Keratinocyte (primary cell): ENCODE results near the gene DHRS12. TPM values are rescaled to one million over a fixed set of nuclear protein-coding genes. Genes with fewer than 3 reads are reported as not detected.

Experiments used
- DNase-seq: peaks from one replicate; pipeline ENCODE4 v3.0.0-alpha.2; 2011; ENCODE audit warnings: low read depth, missing footprints, low spot score
- FAIRE-seq: peaks from 2 replicates; lab custom pipeline; 2011; peaks lifted over from hg19 to GRCh38; lab: Jason Lieb, UNC
- H2AFZ ChIP-seq: 2 replicates; pipeline ENCODE4 v1.6.0; 2012; ENCODE audit warnings: low read length, control low read depth, inconsistent platforms; ENCODE audit not compliant: control insufficient read depth
- H3K27ac ChIP-seq: 2 replicates; pipeline ENCODE4 v1.5.1; 2011; ENCODE audit warnings: low read length; ENCODE audit not compliant: control insufficient read depth, insufficient read depth
- H3K27me3 ChIP-seq: 3 replicates; pipeline ENCODE4 v1.6.0; 2011; ENCODE audit warnings: low read length; ENCODE audit not compliant: control insufficient read depth, insufficient read depth; ENCODE audit errors: extremely low read depth
- H3K36me3 ChIP-seq, 2 experiments: 2 replicates in 1 of 2; 3 replicates in 1 of 2; pipeline ENCODE4 v1.5.1; 2011; ENCODE audit warnings: low read length in 2 of 2, mild to moderate bottlenecking in 1 of 2; ENCODE audit not compliant: control insufficient read depth in 2 of 2, insufficient read depth in 2 of 2; ENCODE audit errors: extremely low read depth in 1 of 2
- H3K4me1 ChIP-seq: 3 replicates; pipeline ENCODE4 v1.5.1; 2011; ENCODE audit warnings: low read length; ENCODE audit not compliant: control insufficient read depth, insufficient read depth; ENCODE audit errors: extremely low read depth
- H3K4me2 ChIP-seq: 3 replicates; pipeline ENCODE4 v1.6.0; 2011; ENCODE audit warnings: low read depth, low read length; ENCODE audit not compliant: control insufficient read depth, insufficient read depth; ENCODE audit errors: extremely low read depth
- H3K4me3 ChIP-seq, 3 experiments: fragments of 200-600 bp in 1 of 3; sonication (generic) in 1 of 3; 2 replicates in 2 of 3; 3 replicates in 1 of 3; pipeline ENCODE4 v1.5.1; 2011 to 2016; ENCODE audit warnings: low read length in 3 of 3, mild to moderate bottlenecking in 3 of 3, control low read depth in 2 of 3, inconsistent platforms in 1 of 3, low read depth in 1 of 3, mixed read lengths in 1 of 3, mixed run types in 1 of 3, moderate library complexity in 1 of 3; ENCODE audit not compliant: control insufficient read depth in 2 of 3, insufficient read depth in 2 of 3; ENCODE audit errors: extremely low read depth in 1 of 3
- H3K79me2 ChIP-seq: 2 replicates; pipeline ENCODE4 v1.6.0; 2012; ENCODE audit warnings: low read length; ENCODE audit not compliant: control insufficient read depth, insufficient read depth
- H3K9ac ChIP-seq: 3 replicates; pipeline ENCODE4 v1.6.0; 2011; ENCODE audit warnings: low read length; ENCODE audit not compliant: control insufficient read depth, insufficient read depth; ENCODE audit errors: extremely low read depth
- H3K9me1 ChIP-seq: 3 replicates; pipeline ENCODE4 v1.6.0; 2011; ENCODE audit warnings: low read length; ENCODE audit not compliant: control insufficient read depth, insufficient read depth; ENCODE audit errors: extremely low read depth
- H3K9me3 ChIP-seq: 2 replicates; pipeline ENCODE4 v1.5.1; 2012; ENCODE audit warnings: low read depth, low read length; ENCODE audit not compliant: control insufficient read depth
- H4K20me1 ChIP-seq: 3 replicates; pipeline ENCODE4 v1.6.0; 2011; ENCODE audit warnings: low read length; ENCODE audit not compliant: control insufficient read depth, insufficient read depth; ENCODE audit errors: extremely low read depth
- EZH2 ChIP-seq: IDR thresholded peaks from one replicate; pipeline ENCODE4 v1.6.1; 2012; ENCODE audit warnings: inconsistent platforms, mild to moderate bottlenecking, low read length, moderate library complexity
- dilution Hi-C: fragments of 300-500 bp; cut with MboI; formaldehyde crosslinking; loops from one replicate; pipeline ENCODE4 v1.7.0; 2020; ENCODE audit warnings: low sequenced_read_pairs; ENCODE audit not compliant: extremely low pct_ligation_motif_present
- polyA plus RNA-seq, 5 experiments: library from polyadenylated mRNA; depleted of rRNA in 3 of 5; stranded (reverse) in 3 of 5; stranded (forward) in 1 of 5; unstranded in 1 of 5; fragments of >200 nt; gene quantifications; 1 replicate in 1 of 5; 2 replicates in 3 of 5; 3 replicates in 1 of 5; pipeline versions ENCODE4 v1.2.1 to v1.2.3, GENCODE V29; 2011 to 2012; ENCODE audit warnings: missing spikeins in 2 of 5, low read depth in 1 of 5, low replicate concordance in 1 of 5
- TF ChIP-seq, protein P1 (sequence below), 3 experiments: IDR thresholded peaks in 1 of 3; conservative IDR thresholded peaks in 1 of 3; optimal IDR thresholded peaks in 1 of 3; 2 replicates in 2 of 3; 3 replicates in 1 of 3; pipeline versions ENCODE3 to v1.5.1; 2011; ENCODE audit warnings: low read length in 3 of 3, mild to moderate bottlenecking in 3 of 3, moderate library complexity in 2 of 3, control low read depth in 1 of 3, inconsistent platforms in 1 of 3; ENCODE audit not compliant: insufficient read depth in 2 of 3; ENCODE audit errors: extremely low read depth in 1 of 3

Gene DHRS12
- polyA plus RNA-seq, 1 donor (not counting 4 experiments of a cell fraction or from before 2014, with no cell fraction given): 6.1 TPM

DNA sequence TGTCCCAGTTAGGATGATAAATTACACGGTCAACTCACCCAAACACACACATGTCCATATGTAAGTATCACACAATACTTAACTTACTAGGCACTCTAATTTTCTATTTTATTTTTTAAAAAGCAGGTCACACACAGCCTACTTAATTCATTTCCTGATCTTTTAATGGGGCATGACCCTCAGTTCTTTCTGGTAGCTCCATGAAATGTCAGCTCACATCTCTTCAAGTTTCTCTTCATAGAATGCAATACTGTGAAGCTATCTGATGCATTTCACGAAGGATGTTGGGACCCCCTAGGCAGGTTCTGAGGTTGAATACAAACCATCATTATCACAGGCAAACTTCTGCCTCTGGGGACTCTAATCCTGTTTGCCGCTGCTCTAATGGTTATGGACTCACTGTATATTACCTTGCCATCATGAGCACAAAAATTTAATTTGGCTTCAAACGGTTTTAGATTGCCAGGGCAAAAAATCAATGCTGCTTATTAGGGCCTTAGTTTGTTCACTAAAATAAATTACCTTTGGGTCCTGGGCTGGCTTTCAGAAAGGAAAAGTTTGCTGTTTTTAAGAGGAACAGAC lies 16.1 kb upstream of the DHRS12 start:
- dilution Hi-C loops: no loop called here
- no peak overlapping the region for H2AFZ ChIP-seq
- DNase-seq (no peak), FAIRE-seq (no peak)
- H4K20me1 ChIP-seq: no peaks in the 10 kb centered on the region
- H3K4me1 ChIP-seq: peaks cover 23% of the 10 kb centered on the region
- H3K79me2 ChIP-seq: no peaks in the 10 kb centered on the region
- no peak overlapping the region for H3K27ac ChIP-seq
- no peak overlapping the region for H3K4me3 ChIP-seq
- no peak overlapping the region for H3K4me2 ChIP-seq
- no peak overlapping the region for H3K9ac ChIP-seq
- no peaks in the 10 kb centered on the region for H3K36me3 ChIP-seq
- no peaks in the 10 kb centered on the region for H3K9me1 ChIP-seq
- no peak for TF ChIP-seq EZH2
- TF ChIP-seq, protein P1, sequence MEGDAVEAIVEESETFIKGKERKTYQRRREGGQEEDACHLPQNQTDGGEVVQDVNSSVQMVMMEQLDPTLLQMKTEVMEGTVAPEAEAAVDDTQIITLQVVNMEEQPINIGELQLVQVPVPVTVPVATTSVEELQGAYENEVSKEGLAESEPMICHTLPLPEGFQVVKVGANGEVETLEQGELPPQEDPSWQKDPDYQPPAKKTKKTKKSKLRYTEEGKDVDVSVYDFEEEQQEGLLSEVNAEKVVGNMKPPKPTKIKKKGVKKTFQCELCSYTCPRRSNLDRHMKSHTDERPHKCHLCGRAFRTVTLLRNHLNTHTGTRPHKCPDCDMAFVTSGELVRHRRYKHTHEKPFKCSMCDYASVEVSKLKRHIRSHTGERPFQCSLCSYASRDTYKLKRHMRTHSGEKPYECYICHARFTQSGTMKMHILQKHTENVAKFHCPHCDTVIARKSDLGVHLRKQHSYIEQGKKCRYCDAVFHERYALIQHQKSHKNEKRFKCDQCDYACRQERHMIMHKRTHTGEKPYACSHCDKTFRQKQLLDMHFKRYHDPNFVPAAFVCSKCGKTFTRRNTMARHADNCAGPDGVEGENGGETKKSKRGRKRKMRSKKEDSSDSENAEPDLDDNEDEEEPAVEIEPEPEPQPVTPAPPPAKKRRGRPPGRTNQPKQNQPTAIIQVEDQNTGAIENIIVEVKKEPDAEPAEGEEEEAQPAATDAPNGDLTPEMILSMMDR (optimal IDR thresholded peaks at IDR 0.05 in 1 of 3, IDR thresholded peaks at IDR 0.05 in 1 of 3, conservative IDR thresholded peaks at IDR 0.05 in 1 of 3; ENCODE audit: extremely low read depth in 1 of 3, insufficient read depth in 2 of 3, low read length in 3 of 3): no peak
- peaks cover 24% of the 10 kb centered on the region for H3K27me3 ChIP-seq
- no peaks in the 10 kb centered on the region for H3K9me3 ChIP-seq

GRCh38 chr13:51819544-51819943 lies 15.6 kb upstream of the DHRS12 start:
- Histone ChIP-seq H3K27ac (no peak overlapping the region), H3K27me3 (peaks cover 24% of the 10 kb centered on the region), H3K4me2 (no peak overlapping the region), H3K79me2 (no peaks in the 10 kb centered on the region), H3K4me3 (no peak overlapping the region), H3K9me1 (no peaks in the 10 kb centered on the region), H3K4me1 (peaks cover 25% of the 10 kb centered on the region), H2AFZ (no peak overlapping the region), H3K36me3 (no peaks in the 10 kb centered on the region), H4K20me1 (no peaks in the 10 kb centered on the region), H3K9me3 (no peaks in the 10 kb centered on the region), H3K9ac (no peak overlapping the region)
- FAIRE-seq: no peak
- dilution Hi-C loops: no loop called here
- TF ChIP-seq, protein P1 (optimal IDR thresholded peaks at IDR 0.05 in 1 of 3, IDR thresholded peaks at IDR 0.05 in 1 of 3, conservative IDR thresholded peaks at IDR 0.05 in 1 of 3; ENCODE audit: extremely low read depth in 1 of 3, insufficient read depth in 2 of 3, low read length in 3 of 3): no peak
- no peak for TF ChIP-seq EZH2
- no peak for DNase-seq
